ENCODE data around the gene HTD2. TPM values are rescaled to one million over a fixed set of nuclear protein-coding genes. Genes with fewer than 3 reads are reported as not detected.

Gene HTD2
- total and polyA plus RNA-seq, 9 of the 15 experiments (the other 6 are each of a cell fraction or from before 2014, with no cell fraction given) = 1.8 to 22.8 (median 9.6) TPM

- no peak for TF ChIP-seq NKRF (IDR thresholded peaks at IDR 0.05; ENCODE audit: borderline replicate concordance)
- no peak for TF ChIP-seq ZNF518B (CRISPR knock-in tag; IDR thresholded peaks at IDR 0.05)
- no peak for TF ChIP-seq MCM5 (IDR thresholded peaks at IDR 0.05; ENCODE audit: low read depth)
- no peak for TF ChIP-seq CBX5 (IDR thresholded peaks at IDR 0.05; ENCODE audit: borderline replicate concordance, low read depth)
- TF ChIP-seq PRMT5 (CRISPR knock-in tag; IDR thresholded peaks at IDR 0.05) = no peak
- no peak for TF ChIP-seq KAT7 (CRISPR knock-in tag; IDR thresholded peaks at IDR 0.05; ENCODE audit: borderline replicate concordance)
- TF ChIP-seq MYC (IDR thresholded peaks at IDR 0.05; ENCODE audit: low read depth, low read length) = no peak
- no peak for TF ChIP-seq MYC (CRISPR knock-in tag; IDR thresholded peaks at IDR 0.05; ENCODE audit: borderline replicate concordance, low read depth)
- no peak for TF ChIP-seq ZNF740 (CRISPR knock-in tag; IDR thresholded peaks at IDR 0.05)
- no peak for TF ChIP-seq ZNF740 (tag; IDR thresholded peaks at IDR 0.05)
- TF ChIP-seq SMARCA4 (IDR thresholded peaks at IDR 0.05) = 0 out of 2 replicates have a peak, but pooled peaks have one; percentile 23
- TF ChIP-seq CLOCK (CRISPR knock-in tag; IDR thresholded peaks at IDR 0.05; ENCODE audit: borderline replicate concordance) = no peak
- no peak for TF ChIP-seq ILF3 (IDR thresholded peaks at IDR 0.05; ENCODE audit: borderline replicate concordance)
- no peak for TF ChIP-seq PBX2 (CRISPR knock-in tag; IDR thresholded peaks at IDR 0.05; ENCODE audit: low read depth)
- TF ChIP-seq PBX2 (tag; conservative IDR thresholded peaks at IDR 0.05; ENCODE audit: low read depth) = no peak
- TF ChIP-seq YBX1 (IDR thresholded peaks at IDR 0.05) = no peak
These were observed 27.1 kb downstream of the HTD2 start (continued) for GRCh38 chr3:58333206-58334012.

Measured in K562 (cell line).